GM12878 (cell line): ENCODE measurements around the gene SCD5. TPM values are rescaled to one million over a fixed set of nuclear protein-coding genes. Genes with fewer than 3 reads are reported as not detected.

Source experiments
- ATAC-seq: fragments of 200-7000 bp; cut with Tn5 transposase; 3 replicates; pipeline ENCODE4 v1.9.1; 2020; ENCODE audit warnings: mild to moderate bottlenecking, moderate library complexity
- BruUV-seq: library from RNA; stranded (reverse); fragments of 400-500 nt; replicated peaks from 2 replicates; lab custom pipeline; 2021; lab: Mats Ljungman, UMichigan
- CTCF ChIA-PET: fragments of 300-600 bp; sonication (Branson Sonifier 250); formaldehyde crosslinking; extraction: SDS; loops from one replicate; lab custom pipeline; 2021; ENCODE audit warnings: inconsistent platforms; lab: Yijun Ruan, JAX
- POLR2A ChIA-PET: fragments of 350-600 bp; formaldehyde crosslinking; extraction: SDS; loops from one replicate; lab custom pipeline; 2021; ENCODE audit warnings: inconsistent platforms; lab: Charles Lee
- RAD21 ChIA-PET: fragments of 300-600 bp; sonication (Branson Sonifier 250); formaldehyde crosslinking; loops from one replicate; lab custom pipeline; 2023; ENCODE audit warnings: antibody characterized with exemption; ENCODE audit not compliant: unreplicated experiment; lab: Charles Lee
- SMC1A ChIA-PET: fragments of 300-600 bp; sonication (Branson Sonifier 250); formaldehyde crosslinking; loops from one replicate; lab custom pipeline; 2023; ENCODE audit not compliant: unreplicated experiment, uncharacterized antibody; lab: Charles Lee
- DNase-seq: peaks from one replicate; pipeline ENCODE4 v3.0.0-alpha.2; 2011; ENCODE audit warnings: low read depth, low spot score
- FAIRE-seq: peaks from 3 replicates; lab custom pipeline; 2011; peaks lifted over from hg19 to GRCh38; lab: Jason Lieb, UNC
- H2AFZ ChIP-seq: 2 replicates; pipeline ENCODE4 v1.6.0; 2011; ENCODE audit warnings: low read depth, low read length, control low read depth; ENCODE audit not compliant: control insufficient read depth
- H3K27ac ChIP-seq: 2 replicates; pipeline ENCODE4 v1.5.1; 2011; ENCODE audit warnings: control low read depth; ENCODE audit not compliant: control insufficient read depth, insufficient read depth
- H3K27me3 ChIP-seq, 2 experiments: replicated peaks in 1 of 2; 2 replicates each; pipeline versions ENCODE4 v1.6.0 to v1.6.1; 2011; ENCODE audit warnings: low read length in 1 of 2; ENCODE audit not compliant: control insufficient read depth in 2 of 2, insufficient read depth in 2 of 2
- H3K36me3 ChIP-seq, 2 experiments: 2 replicates each; pipeline ENCODE4 v1.5.1; 2011; ENCODE audit warnings: low read length in 1 of 2; ENCODE audit not compliant: control insufficient read depth in 2 of 2, insufficient read depth in 2 of 2
- H3K4me1 ChIP-seq: 2 replicates; pipeline ENCODE4 v1.6.1; 2011; ENCODE audit warnings: mild to moderate bottlenecking, low read length, moderate library complexity, mixed read lengths; ENCODE audit not compliant: control insufficient read depth, insufficient read depth
- H3K4me2 ChIP-seq: 2 replicates; pipeline ENCODE4 v1.6.0; 2011; ENCODE audit warnings: control low read depth; ENCODE audit not compliant: control insufficient read depth, insufficient read depth
- H3K4me3 ChIP-seq: fragments of 200-600 bp; sonication (generic); 2 replicates; pipeline ENCODE4 v1.5.1; 2016
- H3K79me2 ChIP-seq: 2 replicates; pipeline ENCODE4 v1.6.0; 2011; ENCODE audit warnings: low read length; ENCODE audit not compliant: control insufficient read depth, insufficient read depth
- H3K9ac ChIP-seq: 2 replicates; pipeline ENCODE4 v1.8.0; 2011; ENCODE audit warnings: low read length, control low read depth, mixed read lengths; ENCODE audit not compliant: control insufficient read depth, insufficient read depth
- H3K9me3 ChIP-seq: replicated peaks from 3 replicates; pipeline ENCODE4 v1.5.1; 2011; ENCODE audit warnings: mild to moderate bottlenecking, low read length; ENCODE audit not compliant: control insufficient read depth, insufficient read depth
- H4K20me1 ChIP-seq: 2 replicates; pipeline ENCODE4 v1.6.0; 2011; ENCODE audit not compliant: control insufficient read depth, insufficient read depth
- CBX5 ChIP-seq: sonication (generic); IDR thresholded peaks from 2 replicates; pipeline ENCODE4 v1.6.1; 2016; ENCODE audit warnings: low read depth, moderate library complexity, mild to moderate bottlenecking, inconsistent platforms
- FOS ChIP-seq: IDR thresholded peaks from 3 replicates; pipeline ENCODE4 v1.6.1; 2011; ENCODE audit warnings: borderline replicate concordance; ENCODE audit not compliant: insufficient read length; ENCODE audit errors: extremely low read depth
- HDAC6 ChIP-seq: fragments of 200-600 bp; sonication (generic); IDR thresholded peaks from one replicate; pipeline ENCODE4 v1.8.0; 2017; ENCODE audit warnings: antibody characterized with exemption; ENCODE audit not compliant: unreplicated experiment
- NRF1 ChIP-seq: conservative IDR thresholded peaks from 2 replicates; pipeline ENCODE4 v1.6.1; 2011; ENCODE audit warnings: mild to moderate bottlenecking, low read depth, low read length, improper control_type of control experiment
- SMAD1 ChIP-seq: fragments of 450-650 bp; IDR thresholded peaks from 2 replicates; pipeline ENCODE4 v1.6.1; 2018; ENCODE audit warnings: mild to moderate bottlenecking, low read depth; ENCODE audit not compliant: partially characterized antibody
- YBX1 ChIP-seq: fragments of 450-650 bp; IDR thresholded peaks from 2 replicates; pipeline ENCODE4 v1.6.1; 2016; ENCODE audit warnings: antibody characterized with exemption
- WGBS: methylation state at CpG from one replicate; pipeline ENCODE4 v1.1.6; 2016; ENCODE audit warnings: low lambda C conversion rate; ENCODE audit not compliant: insufficient replicate concordance, insufficient coverage; ENCODE audit errors: missing lambda C conversion rate; 5-methylcytosine and 5-hydroxymethylcytosine counted together
- in situ Hi-C: fragments of 300-500 bp; cut with MboI; formaldehyde crosslinking; loops from 9 replicates; pipeline ENCODE4 v1.14.3; 2018; ENCODE audit warnings: mixed read lengths
- intact Hi-C: fragments of 100-400 bp; cut with micrococcal nuclease; formaldehyde crosslinking; loops from one replicate; pipeline ENCODE4 v1.14.2; 2022; ENCODE audit not compliant: unreplicated experiment
- polyA plus RNA-seq, 11 experiments: library from polyadenylated mRNA; depleted of rRNA in 4 of 11; unstranded in 6 of 11; stranded (reverse) in 5 of 11; fragments of >200 nt; fragmentation: Nextera tagmentation in 4 of 11; fragmentation: Illumina TruSeq in 1 of 11; extraction: Ambion mirVana in 4 of 11; extraction: Trizol in 1 of 11; gene quantifications; 1 replicate in 1 of 11; 2 replicates in 10 of 11; pipeline versions ENCODE4 v1.2.1 to v1.2.3, GENCODE V29; 2011 to 2016; ENCODE audit warnings: inconsistent platforms in 2 of 11, missing spikeins in 2 of 11, low read depth in 1 of 11
- total RNA-seq, 4 experiments: library from RNA; depleted of rRNA in 3 of 4; stranded (reverse); fragments of >200 nt in 3 of 4; fragmentation: Illumina TruSeq in 1 of 4; extraction: Trizol in 1 of 4; gene quantifications; 2 replicates each; pipeline versions ENCODE4 v1.2.1 to v1.2.3, GENCODE V29; 2013 to 2021
- TF ChIP-seq, protein P1 (sequence below): fragments of 450-650 bp; IDR thresholded peaks from 2 replicates; pipeline ENCODE4 v1.6.1; 2017; ENCODE audit warnings: mild to moderate bottlenecking, low read depth, inconsistent platforms; ENCODE audit not compliant: poor library complexity, severe bottlenecking

The SCD5 gene
- total and polyA plus RNA-seq, 10 of the 15 experiments (the other 5 are each of a cell fraction or from before 2014, with no cell fraction given) = 2.4 to 15.0 (median 4.2) TPM

- H3K9ac ChIP-seq = no peak overlapping the region; the same call in 1 of the 2 replicates
- no peak for FAIRE-seq
- H3K79me2 ChIP-seq = no peaks in the 10 kb centered on the region
- H3K4me3 ChIP-seq = peak overlapping the region; percentile 84
- in situ Hi-C loops = no loop called here
- intact Hi-C loops = no loop called here
- ChIA-PET CTCF (interaction anchor here (0.6 to 1.7 kb wide), 4 partner anchors 14 to 506 kb away, joined by 3 to 6 read pairs (median 4); no protein-coding TSS in a partner anchor), RAD21 (no interaction called here), POLR2A (interaction anchor here (0.6 kb wide), 1 partner anchor 80 kb away, joined by 4 read pairs; no protein-coding TSS in a partner anchor), SMC1A (no interaction called here)
- DNase-seq = no peak
- no peaks in the 10 kb centered on the region for H3K36me3 ChIP-seq
- no peak; the same call in 2 of the 3 replicates for ATAC-seq
- H3K4me1 ChIP-seq = peaks cover 9% of the 10 kb centered on the region
- no peaks in the 10 kb centered on the region for H3K27me3 ChIP-seq
- no peak overlapping the region for H3K27ac ChIP-seq
- 21% methylated on average over 33 of the region's 47 CpGs for WGBS
- BruUV-seq = no TSS peak
- no peak overlapping the region for H2AFZ ChIP-seq
- no peaks in the 10 kb centered on the region for H3K9me3 ChIP-seq
- H3K4me2 ChIP-seq = peak overlapping the region; percentile 98
- TF ChIP-seq HDAC6 (peak; percentile 95), CBX5 (no peak)
- H4K20me1 ChIP-seq = no peaks in the 10 kb centered on the region
These were observed 1.0 kb downstream of the SCD5 start for GRCh38 chr4:82797405-82798111.

GRCh38 chr4:82797040-82797404, 1.6 kb downstream of the SCD5 start:
- POLR2A ChIA-PET = no interaction called here
- Histone ChIP-seq H3K4me3 (peak overlapping the region; percentile 84; the same call in 1 of the 2 replicates), H3K79me2 (no peaks in the 10 kb centered on the region), H3K27me3 (no peaks in the 10 kb centered on the region), H3K36me3 (no peaks in the 10 kb centered on the region), H2AFZ (no peak overlapping the region), H3K9ac (no peak overlapping the region), H4K20me1 (no peaks in the 10 kb centered on the region), H3K9me3 (no peaks in the 10 kb centered on the region), H3K4me2 (peak overlapping the region; percentile 98), H3K27ac (no peak overlapping the region), H3K4me1 (peaks cover 9% of the 10 kb centered on the region)
- TF ChIP-seq NRF1 (no peak), FOS (no peak), SMAD1 (peak; percentile 92), YBX1 (no peak)
- TF ChIP-seq, protein P1, sequence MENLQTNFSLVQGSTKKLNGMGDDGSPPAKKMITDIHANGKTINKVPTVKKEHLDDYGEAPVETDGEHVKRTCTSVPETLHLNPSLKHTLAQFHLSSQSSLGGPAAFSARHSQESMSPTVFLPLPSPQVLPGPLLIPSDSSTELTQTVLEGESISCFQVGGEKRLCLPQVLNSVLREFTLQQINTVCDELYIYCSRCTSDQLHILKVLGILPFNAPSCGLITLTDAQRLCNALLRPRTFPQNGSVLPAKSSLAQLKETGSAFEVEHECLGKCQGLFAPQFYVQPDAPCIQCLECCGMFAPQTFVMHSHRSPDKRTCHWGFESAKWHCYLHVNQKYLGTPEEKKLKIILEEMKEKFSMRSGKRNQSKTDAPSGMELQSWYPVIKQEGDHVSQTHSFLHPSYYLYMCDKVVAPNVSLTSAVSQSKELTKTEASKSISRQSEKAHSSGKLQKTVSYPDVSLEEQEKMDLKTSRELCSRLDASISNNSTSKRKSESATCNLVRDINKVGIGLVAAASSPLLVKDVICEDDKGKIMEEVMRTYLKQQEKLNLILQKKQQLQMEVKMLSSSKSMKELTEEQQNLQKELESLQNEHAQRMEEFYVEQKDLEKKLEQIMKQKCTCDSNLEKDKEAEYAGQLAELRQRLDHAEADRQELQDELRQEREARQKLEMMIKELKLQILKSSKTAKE = peak; percentile 48
- RAD21 ChIA-PET = no interaction called here
- CTCF ChIA-PET = interaction anchor here (0.6 kb wide), 1 partner anchor 13 kb away, joined by 3 read pairs; no protein-coding TSS in a partner anchor
- DNase-seq (no peak), ATAC-seq (no peak), FAIRE-seq (no peak)
- no TSS peak for BruUV-seq
- intact Hi-C loops (no loop called here), in situ Hi-C loops (no loop called here)
- WGBS = 64% methylated on average over 6 of the region's 6 CpGs
- SMC1A ChIA-PET = no interaction called here
